Uterus (tissue), 4 donors: ENCODE results near the gene MCM6. TPM values are rescaled to one million over a fixed set of nuclear protein-coding genes. Genes with fewer than 3 reads are reported as not detected.

ENCODE experiments used
- DNase-seq, 2 donors: peaks; one replicate each; pipeline ENCODE4 v3.0.0-alpha.2; 2019 to 2020
- H3K27ac ChIP-seq, 2 donors: fragments of 200-600 bp; sonication (generic); 1 replicate in 1 of 2; 2 replicates in 1 of 2; pipeline ENCODE4 v1.5.1; 2016 to 2018
- H3K27me3 ChIP-seq, 2 donors: fragments of 200-600 bp; sonication (generic); one replicate each; pipeline ENCODE4 v1.5.1; 2018 to 2019; ENCODE audit warnings: control low read depth in 1 of 2
- H3K36me3 ChIP-seq, 2 donors: fragments of 200-600 bp; sonication (generic); one replicate each; pipeline ENCODE4 v1.5.1; 2019; ENCODE audit warnings: control low read depth in 1 of 2
- H3K4me1 ChIP-seq, 2 donors: fragments of 200-600 bp; sonication (generic); one replicate each; pipeline ENCODE4 v1.5.1; 2018 to 2019; ENCODE audit warnings: control low read depth in 1 of 2
- H3K4me3 ChIP-seq, 2 donors: fragments of 200-600 bp; sonication (generic); 1 replicate in 1 of 2; 2 replicates in 1 of 2; pipeline ENCODE4 v1.5.1; 2018 to 2019; ENCODE audit warnings: mild to moderate bottlenecking in 1 of 2
- H3K9me3 ChIP-seq, 2 donors: fragments of 200-600 bp; sonication (generic); one replicate each; pipeline ENCODE4 v1.5.1; 2019; ENCODE audit warnings: control low read depth in 1 of 2
- POLR2A ChIP-seq, 2 donors: fragments of 450-650 bp; IDR thresholded peaks; one replicate each; pipeline ENCODE4 v1.6.1; 2016; ENCODE audit warnings: antibody characterized with exemption in 2 of 2, mild to moderate bottlenecking in 1 of 2, moderate library complexity in 1 of 2
- intact Hi-C: fragments of 100-400 bp; cut with DNase I; formaldehyde crosslinking; loops from one replicate; pipeline ENCODE4 v1.15.1; 2023; ENCODE audit warnings: low total_unique reads
- total RNA-seq, 4 donors: library from RNA; depleted of rRNA in 3 of 4; stranded (reverse); fragments of >200 nt in 3 of 4; gene quantifications; one replicate each; pipeline versions ENCODE4 v1.1.0 to v1.2.4, GENCODE V29; 2014 to 2023
- TF ChIP-seq, protein P1 (sequence below), 4 experiments: fragments of 200-600 bp in 2 of 4; fragments of 450-650 bp in 2 of 4; sonication (generic) in 2 of 4; IDR thresholded peaks; one replicate each; pipeline ENCODE4 v1.5.1; 2016 to 2019; ENCODE audit warnings: antibody characterized with exemption in 4 of 4, mild to moderate bottlenecking in 2 of 4, moderate library complexity in 1 of 4
- donor health status: DM: yes; HTN: yes; CAD: no.

Gene MCM6
- total RNA-seq, 4 donors from 2014 or later, result 2.3 to 37.4 (median 9.6) TPM

DNA sequence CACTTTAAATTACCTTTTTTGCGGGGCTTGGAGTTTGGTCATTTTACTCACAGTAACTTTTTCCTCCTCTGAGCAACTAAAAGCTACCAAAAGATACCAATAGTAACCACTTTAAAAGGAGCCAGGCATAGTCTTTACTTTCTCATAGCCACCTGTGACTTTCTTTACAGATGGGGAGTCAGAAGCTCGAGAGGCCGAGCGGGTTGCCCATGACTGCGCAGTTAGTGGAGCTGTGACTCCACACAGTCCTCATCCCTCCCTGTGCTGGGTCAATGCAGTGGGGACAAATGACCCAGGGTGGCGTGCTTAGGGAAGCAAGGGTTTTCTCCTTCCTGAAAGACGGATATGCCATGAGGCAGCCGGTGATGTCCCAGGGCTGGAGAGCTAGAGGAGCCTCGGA is 51.1 kb downstream of the MCM6 start:
- intact Hi-C loops, result no loop called here
- no peaks in the 10 kb centered on the region for H3K36me3 ChIP-seq
- H3K4me1 ChIP-seq, result no peaks in the 10 kb centered on the region
- DNase-seq, result no peak
- no peaks in the 10 kb centered on the region for H3K27me3 ChIP-seq
- TF ChIP-seq, protein P1, sequence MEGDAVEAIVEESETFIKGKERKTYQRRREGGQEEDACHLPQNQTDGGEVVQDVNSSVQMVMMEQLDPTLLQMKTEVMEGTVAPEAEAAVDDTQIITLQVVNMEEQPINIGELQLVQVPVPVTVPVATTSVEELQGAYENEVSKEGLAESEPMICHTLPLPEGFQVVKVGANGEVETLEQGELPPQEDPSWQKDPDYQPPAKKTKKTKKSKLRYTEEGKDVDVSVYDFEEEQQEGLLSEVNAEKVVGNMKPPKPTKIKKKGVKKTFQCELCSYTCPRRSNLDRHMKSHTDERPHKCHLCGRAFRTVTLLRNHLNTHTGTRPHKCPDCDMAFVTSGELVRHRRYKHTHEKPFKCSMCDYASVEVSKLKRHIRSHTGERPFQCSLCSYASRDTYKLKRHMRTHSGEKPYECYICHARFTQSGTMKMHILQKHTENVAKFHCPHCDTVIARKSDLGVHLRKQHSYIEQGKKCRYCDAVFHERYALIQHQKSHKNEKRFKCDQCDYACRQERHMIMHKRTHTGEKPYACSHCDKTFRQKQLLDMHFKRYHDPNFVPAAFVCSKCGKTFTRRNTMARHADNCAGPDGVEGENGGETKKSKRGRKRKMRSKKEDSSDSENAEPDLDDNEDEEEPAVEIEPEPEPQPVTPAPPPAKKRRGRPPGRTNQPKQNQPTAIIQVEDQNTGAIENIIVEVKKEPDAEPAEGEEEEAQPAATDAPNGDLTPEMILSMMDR (IDR thresholded peaks at IDR 0.05), result no peak
- no peak for TF ChIP-seq POLR2A (IDR thresholded peaks at IDR 0.05)
- no peak overlapping the region for H3K27ac ChIP-seq
- H3K4me3 ChIP-seq, result no peak overlapping the region
- H3K9me3 ChIP-seq, result no peaks in the 10 kb centered on the region

DNA sequence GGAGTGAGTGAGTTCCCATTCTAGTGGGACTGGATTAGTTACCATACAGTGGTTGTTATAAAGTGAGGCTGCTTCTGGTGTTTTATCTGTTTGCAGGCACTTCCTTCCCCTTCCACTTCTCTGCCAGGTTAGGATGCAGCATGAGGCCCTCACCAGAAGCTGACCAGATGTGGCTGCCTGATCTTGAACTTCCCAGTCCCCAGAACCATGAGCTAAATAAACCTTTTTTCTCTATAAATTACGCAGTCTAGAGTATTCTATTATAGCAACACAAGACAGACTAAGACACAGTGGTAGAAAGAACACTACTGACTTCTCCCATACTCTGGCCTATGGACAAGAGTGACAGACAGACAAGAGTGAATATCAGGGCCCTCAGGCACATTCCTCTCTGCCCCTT is 53.4 kb downstream of the MCM6 start:
- TF ChIP-seq, protein P1 (IDR thresholded peaks at IDR 0.05), result no peak
- no peak for TF ChIP-seq POLR2A (IDR thresholded peaks at IDR 0.05)
- intact Hi-C loops, result no loop called here
- H3K27ac ChIP-seq, result no peak overlapping the region
- H3K4me3 ChIP-seq, result no peak overlapping the region
- no peaks in the 10 kb centered on the region for H3K27me3 ChIP-seq
- no peak for DNase-seq
- H3K9me3 ChIP-seq, result no peaks in the 10 kb centered on the region
- no peaks in the 10 kb centered on the region for H3K4me1 ChIP-seq
- no peaks in the 10 kb centered on the region for H3K36me3 ChIP-seq

DNA sequence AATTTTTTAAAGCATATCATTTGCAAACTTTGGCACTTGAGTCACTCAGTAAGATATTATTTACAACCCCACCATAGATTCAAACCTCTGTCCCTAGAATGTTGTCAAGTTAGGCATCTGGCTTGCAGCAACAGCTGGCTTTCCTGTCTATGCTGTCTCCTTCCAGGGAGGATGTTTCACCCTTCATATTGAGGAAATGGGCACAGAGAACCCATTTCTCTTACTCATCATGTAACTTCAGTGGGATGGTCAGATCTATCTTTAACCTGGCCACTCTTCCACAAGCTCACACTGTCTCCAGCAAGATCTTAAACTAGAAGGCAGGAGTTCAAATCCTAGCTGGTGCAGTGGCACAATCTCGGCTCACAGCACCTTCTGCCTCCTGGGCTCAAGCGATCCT is 55.1 kb downstream of the MCM6 start:
- DNase-seq, result no peak
- intact Hi-C loops, result no loop called here
- H3K9me3 ChIP-seq, result no peaks in the 10 kb centered on the region
- H3K27ac ChIP-seq, result no peak overlapping the region
- TF ChIP-seq POLR2A (IDR thresholded peaks at IDR 0.05), result no peak
- TF ChIP-seq, protein P1 (IDR thresholded peaks at IDR 0.05), result no peak
- no peak overlapping the region for H3K4me3 ChIP-seq
- H3K27me3 ChIP-seq, result no peaks in the 10 kb centered on the region
- H3K4me1 ChIP-seq, result no peaks in the 10 kb centered on the region
- H3K36me3 ChIP-seq, result no peaks in the 10 kb centered on the region

GRCh38 chr2:135820003-135820618 is 56.1 kb downstream of the MCM6 start:
- Histone ChIP-seq H3K4me3 (no peak overlapping the region), H3K9me3 (no peaks in the 10 kb centered on the region), H3K27ac (no peak overlapping the region), H3K27me3 (no peaks in the 10 kb centered on the region), H3K36me3 (no peaks in the 10 kb centered on the region), H3K4me1 (no peaks in the 10 kb centered on the region)
- intact Hi-C loops, result no loop called here
- no peak for TF ChIP-seq POLR2A (IDR thresholded peaks at IDR 0.05)
- TF ChIP-seq, protein P1 (IDR thresholded peaks at IDR 0.05), result no peak
- no peak for DNase-seq

GRCh38 chr2:135818937-135819610 is 57.2 kb downstream of the MCM6 start:
- no peak for DNase-seq
- Histone ChIP-seq H3K36me3 (no peaks in the 10 kb centered on the region), H3K4me1 (no peaks in the 10 kb centered on the region), H3K9me3 (no peaks in the 10 kb centered on the region), H3K27me3 (no peaks in the 10 kb centered on the region), H3K4me3 (no peak overlapping the region), H3K27ac (no peak overlapping the region)
- TF ChIP-seq POLR2A (IDR thresholded peaks at IDR 0.05), result no peak
- TF ChIP-seq, protein P1 (IDR thresholded peaks at IDR 0.05), result no peak
- intact Hi-C loops, result no loop called here
